IPS-18a (cell line): ENCODE data around the gene TCF20.

ENCODE experiments used
- H3K27ac ChIP-seq: one replicate; pipeline ENCODE4 v1.5.1; 2013; ENCODE audit warnings: low read length
- H3K27me3 ChIP-seq: one replicate; pipeline ENCODE4 v1.6.1; 2013; ENCODE audit warnings: mild to moderate bottlenecking, low read length; ENCODE audit not compliant: control insufficient read depth, insufficient read depth
- H3K36me3 ChIP-seq: one replicate; pipeline ENCODE4 v1.6.1; 2013; ENCODE audit warnings: low read depth, low read length; ENCODE audit not compliant: control insufficient read depth
- H3K4me1 ChIP-seq: one replicate; pipeline ENCODE4 v1.6.1; 2013; ENCODE audit warnings: low read depth, low read length; ENCODE audit not compliant: control insufficient read depth
- H3K4me3 ChIP-seq: one replicate; pipeline ENCODE4 v1.5.1; 2013; ENCODE audit warnings: low read length
- H3K9ac ChIP-seq: one replicate; pipeline ENCODE4 v1.6.1; 2013; ENCODE audit warnings: mild to moderate bottlenecking, low read length, moderate library complexity
- H3K9me3 ChIP-seq: one replicate; pipeline ENCODE4 v1.6.1; 2013; ENCODE audit warnings: low read depth, low read length; ENCODE audit not compliant: control insufficient read depth

TCF20 gene

DNA sequence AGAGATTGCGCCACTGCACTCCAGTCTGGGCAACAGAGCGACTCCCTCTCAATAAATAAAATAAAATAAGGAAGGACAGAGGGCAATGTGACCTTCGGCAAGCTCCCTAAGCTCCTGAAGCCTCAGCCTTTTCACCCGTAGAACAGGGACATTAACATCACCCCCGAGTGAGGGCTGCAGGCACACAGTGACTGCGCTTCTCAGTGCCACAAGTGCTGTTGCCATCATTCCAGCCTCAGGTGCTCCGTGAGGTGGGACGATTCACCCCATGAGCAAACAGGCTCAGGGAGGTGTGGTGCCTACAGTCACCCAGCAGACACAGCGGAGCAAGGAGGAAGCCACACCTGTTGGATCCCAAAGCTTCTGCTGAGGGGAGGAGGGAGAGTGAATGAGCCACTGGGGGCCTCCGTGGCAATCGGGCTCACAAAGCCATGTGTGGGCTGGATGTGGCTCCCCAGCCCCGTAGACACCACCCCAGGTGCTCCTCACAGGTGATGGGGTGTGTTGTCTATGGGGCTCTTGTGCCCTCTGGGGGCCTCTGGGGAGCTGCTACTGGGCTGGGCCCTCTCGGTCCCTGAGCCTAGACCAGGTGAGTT is 9.1 kb upstream of the TCF20 start:
- Histone ChIP-seq H3K27ac (no peak overlapping the region), H3K4me3 (no peak overlapping the region), H3K4me1 (peaks cover 36% of the 10 kb centered on the region)

GRCh38 chr22:42277988-42278776 is 7.7 kb upstream of the TCF20 start:
- Histone ChIP-seq H3K9me3 (no peaks in the 10 kb centered on the region), H3K36me3 (no peaks in the 10 kb centered on the region), H3K4me3 (no peak overlapping the region), H3K27ac (no peak overlapping the region), H3K9ac (no peak overlapping the region), H3K27me3 (peaks cover 67% of the 10 kb centered on the region), H3K4me1 (peaks cover 49% of the 10 kb centered on the region)

More for the DNA sequence above, 9.1 kb upstream of the TCF20 start:
- Histone ChIP-seq H3K9ac (no peak overlapping the region), H3K36me3 (no peaks in the 10 kb centered on the region), H3K27me3 (peaks cover 77% of the 10 kb centered on the region), H3K9me3 (no peaks in the 10 kb centered on the region)

DNA sequence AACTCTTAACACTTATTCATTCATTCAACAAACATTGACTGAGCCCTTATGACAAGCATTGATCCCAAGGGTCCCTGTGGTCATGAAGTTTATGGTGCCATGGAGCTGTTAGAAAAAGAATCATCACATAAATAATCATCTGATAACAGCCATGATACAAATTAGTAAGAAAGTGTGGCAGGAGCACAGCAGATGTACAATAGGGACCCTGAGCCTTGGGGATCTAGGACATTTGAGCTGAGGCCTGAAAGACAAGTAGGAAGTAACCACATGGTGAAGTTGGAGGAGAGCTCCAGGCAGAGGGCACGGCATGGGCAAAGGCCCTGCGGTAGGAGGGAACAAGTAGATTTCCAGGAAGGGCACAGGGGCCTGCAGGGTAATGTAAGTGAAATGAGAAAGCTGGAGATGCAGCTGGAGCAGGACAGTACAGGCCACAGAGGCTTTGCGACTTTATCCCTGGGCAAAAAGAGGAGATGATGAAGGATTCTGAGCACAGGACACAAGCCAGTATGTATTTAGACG is 6.8 kb upstream of the TCF20 start:
- H3K9me3 ChIP-seq: no peaks in the 10 kb centered on the region
- no peak overlapping the region for H3K27ac ChIP-seq
- H3K36me3 ChIP-seq: no peaks in the 10 kb centered on the region
- H3K27me3 ChIP-seq: peaks cover 60% of the 10 kb centered on the region
- no peak overlapping the region for H3K4me3 ChIP-seq
- H3K4me1 ChIP-seq: peaks cover 41% of the 10 kb centered on the region
- no peak overlapping the region for H3K9ac ChIP-seq

DNA sequence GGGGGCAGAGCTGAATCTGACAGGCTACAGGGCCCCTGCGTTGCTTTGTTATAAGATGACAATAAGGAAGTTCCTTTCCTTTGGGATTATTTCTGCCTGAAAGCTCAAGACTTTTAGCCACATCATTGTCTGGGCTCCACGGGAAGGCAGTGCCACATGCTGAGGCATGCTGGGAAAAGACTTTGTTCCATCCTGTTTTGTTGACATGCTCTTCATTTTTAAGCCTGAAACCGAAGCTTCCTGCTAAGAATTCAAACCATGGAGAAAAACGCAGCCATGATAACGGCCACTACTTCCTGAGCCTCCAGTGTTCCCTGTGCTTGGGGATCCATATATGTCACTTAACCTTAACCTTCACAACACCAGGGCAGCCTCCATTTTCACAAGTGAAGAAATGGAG is 5.5 kb upstream of the TCF20 start:
- Histone ChIP-seq H3K9me3 (no peaks in the 10 kb centered on the region), H3K4me1 (peaks cover 37% of the 10 kb centered on the region), H3K36me3 (no peaks in the 10 kb centered on the region), H3K4me3 (no peak overlapping the region), H3K27ac (no peak overlapping the region), H3K27me3 (peaks cover 60% of the 10 kb centered on the region), H3K9ac (no peak overlapping the region)

GRCh38 chr22:42275176-42275575 is 4.7 kb upstream of the TCF20 start:
- no peak overlapping the region for H3K27ac ChIP-seq
- no peak overlapping the region for H3K9ac ChIP-seq
- H3K27me3 ChIP-seq: peaks cover 53% of the 10 kb centered on the region
- no peaks in the 10 kb centered on the region for H3K9me3 ChIP-seq
- H3K4me1 ChIP-seq: peaks cover 37% of the 10 kb centered on the region
- no peaks in the 10 kb centered on the region for H3K36me3 ChIP-seq
- H3K4me3 ChIP-seq: no peak overlapping the region

GRCh38 chr22:42273855-42274451 is 3.5 kb upstream of the TCF20 start:
- Histone ChIP-seq H3K9me3 (no peaks in the 10 kb centered on the region), H3K27ac (no peak overlapping the region), H3K36me3 (no peaks in the 10 kb centered on the region), H3K4me3 (peak overlapping the region; percentile 1), H3K27me3 (peaks cover 49% of the 10 kb centered on the region), H3K9ac (no peak overlapping the region), H3K4me1 (peaks cover 38% of the 10 kb centered on the region)

DNA sequence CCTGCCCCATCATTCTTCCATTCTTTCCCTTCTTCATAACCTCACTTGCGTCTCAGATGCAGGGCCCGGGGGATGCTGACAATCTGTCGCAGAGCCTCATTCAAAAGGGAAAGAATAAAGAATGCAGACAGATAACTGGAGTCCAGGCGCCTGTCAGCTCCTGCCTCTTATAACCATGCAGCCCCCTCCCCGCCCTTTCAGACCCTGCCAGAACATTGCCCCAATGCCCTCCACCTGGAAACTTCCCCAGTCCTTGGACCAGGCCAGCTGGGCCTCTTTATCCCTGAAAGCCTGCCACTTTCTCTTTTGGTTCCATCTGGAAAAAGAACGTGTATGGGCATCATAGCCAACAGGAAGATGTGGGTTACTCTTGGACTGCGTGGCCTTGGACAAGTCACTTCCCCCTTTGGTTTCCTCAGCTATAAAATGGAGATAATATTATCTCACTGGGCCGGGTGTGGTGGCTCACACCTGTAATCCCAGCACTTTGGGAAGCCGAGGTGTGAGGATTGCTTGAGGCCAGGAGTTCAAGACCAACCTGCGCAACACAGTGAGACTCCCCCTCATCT is 2.1 kb upstream of the TCF20 start:
- Histone ChIP-seq H3K4me3 (no peak overlapping the region), H3K9ac (no peak overlapping the region), H3K36me3 (no peaks in the 10 kb centered on the region), H3K9me3 (no peaks in the 10 kb centered on the region), H3K4me1 (peaks cover 44% of the 10 kb centered on the region), H3K27ac (no peak overlapping the region), H3K27me3 (peaks cover 35% of the 10 kb centered on the region)

GRCh38 chr22:42271906-42272305 is 1.5 kb upstream of the TCF20 start:
- no peaks in the 10 kb centered on the region for H3K9me3 ChIP-seq
- no peak overlapping the region for H3K27ac ChIP-seq
- peaks cover 29% of the 10 kb centered on the region for H3K27me3 ChIP-seq
- H3K9ac ChIP-seq: no peak overlapping the region
- H3K36me3 ChIP-seq: no peaks in the 10 kb centered on the region
- H3K4me1 ChIP-seq: peaks cover 44% of the 10 kb centered on the region
- no peak overlapping the region for H3K4me3 ChIP-seq

- Histone ChIP-seq H3K4me3 (peak overlapping the region; percentile 46), H3K27me3 (peaks cover 25% of the 10 kb centered on the region), H3K9me3 (no peaks in the 10 kb centered on the region), H3K27ac (no peak overlapping the region), H3K36me3 (no peaks in the 10 kb centered on the region), H3K9ac (no peak overlapping the region), H3K4me1 (peaks cover 38% of the 10 kb centered on the region)
Observed at GRCh38 chr22:42271191-42271813, 849 bp upstream of the TCF20 start.

GRCh38 chr22:42270176-42270509 is 310 bp downstream of the TCF20 start:
- H3K27ac ChIP-seq: no peak overlapping the region
- H3K9ac ChIP-seq: peak overlapping the region; percentile 82
- peaks cover 25% of the 10 kb centered on the region for H3K27me3 ChIP-seq

GRCh38 chr22:42269432-42270175 is 849 bp downstream of the TCF20 start:
- peak overlapping the region; percentile 78 for H3K4me3 ChIP-seq
- peaks cover 20% of the 10 kb centered on the region for H3K27me3 ChIP-seq
- H3K27ac ChIP-seq: no peak overlapping the region
- peaks cover 24% of the 10 kb centered on the region for H3K4me1 ChIP-seq
- H3K36me3 ChIP-seq: no peaks in the 10 kb centered on the region
- H3K9ac ChIP-seq: peak overlapping the region; percentile 82
- no peaks in the 10 kb centered on the region for H3K9me3 ChIP-seq

More at GRCh38 chr22:42270176-42270509, 310 bp downstream of the TCF20 start:
- peaks cover 26% of the 10 kb centered on the region for H3K4me1 ChIP-seq
- no peaks in the 10 kb centered on the region for H3K36me3 ChIP-seq
- peak overlapping the region; percentile 78 for H3K4me3 ChIP-seq
- no peaks in the 10 kb centered on the region for H3K9me3 ChIP-seq
